ENCODE results near the gene EVA1B. TPM values are rescaled to one million over a fixed set of nuclear protein-coding genes. Genes with fewer than 3 reads are reported as not detected.
A peak's percentile ranks its signal among the peaks of the same experiment; 100 is the strongest.

The EVA1B gene, protein sequence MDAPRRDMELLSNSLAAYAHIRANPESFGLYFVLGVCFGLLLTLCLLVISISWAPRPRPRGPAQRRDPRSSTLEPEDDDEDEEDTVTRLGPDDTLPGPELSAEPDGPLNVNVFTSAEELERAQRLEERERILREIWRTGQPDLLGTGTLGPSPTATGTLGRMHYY
- total RNA-seq, result 17.4 and 20.5 TPM in 2 replicates

DNA sequence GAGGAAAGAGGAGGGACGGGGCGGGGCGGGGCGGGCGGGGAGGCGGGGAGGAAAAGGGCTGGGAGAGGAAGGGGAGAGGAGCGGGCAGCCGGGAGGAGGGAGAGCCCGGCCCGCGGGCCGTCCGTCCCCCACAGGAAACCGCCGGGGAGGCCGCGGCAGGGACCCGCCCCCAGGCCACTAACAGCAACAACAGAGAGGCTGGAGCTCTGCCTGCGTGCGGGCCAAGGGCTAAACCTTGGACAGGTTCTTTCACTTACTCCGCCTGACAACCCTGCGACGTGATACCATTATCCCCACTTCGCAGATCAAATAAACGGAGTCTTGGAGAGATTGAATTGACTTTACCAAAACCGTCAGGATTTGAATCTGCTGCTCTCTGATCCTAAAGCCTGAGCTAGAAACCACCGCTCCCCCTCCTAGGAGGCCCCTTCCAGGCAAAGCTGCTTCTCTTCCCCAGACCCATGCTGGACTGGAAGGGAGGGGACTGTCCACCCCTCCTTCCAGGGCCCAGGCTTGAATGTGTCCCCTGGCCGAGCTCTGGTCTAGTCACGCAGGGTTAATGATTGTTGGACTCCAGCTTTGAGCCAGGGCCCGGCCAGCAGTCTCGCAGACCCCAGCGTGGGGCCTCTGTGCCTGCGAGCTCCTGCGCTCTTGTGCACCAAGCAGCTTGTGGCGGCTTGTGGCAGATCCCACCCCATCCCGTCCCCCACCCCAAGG, at the start of gene EVA1B:
TSS of gene EVA1B (minus strand) at position 10 of the 717 bp plus-strand sequence. CDS start 608 bp downstream, outside the sequence.
- no peaks in the 10 kb centered on the region for H3K36me3 ChIP-seq (ENCODE audit: control insufficient read depth, insufficient read depth, low read length)
- no peak for TF ChIP-seq CTCF (IDR thresholded peaks at IDR 0.05; ENCODE audit: insufficient read depth, low read length, severe bottlenecking)
- DNase-seq (ENCODE audit: low read depth) (peak; percentile 45), FAIRE-seq (no peak)
- peak within 1 kb of the TSS; percentile 43 for H3K4me3 ChIP-seq (ENCODE audit: low read depth, low read length)
- H3K27me3 ChIP-seq (ENCODE audit: control insufficient read depth, insufficient read depth, low read length), result no peaks in the 10 kb centered on the region

DNA sequence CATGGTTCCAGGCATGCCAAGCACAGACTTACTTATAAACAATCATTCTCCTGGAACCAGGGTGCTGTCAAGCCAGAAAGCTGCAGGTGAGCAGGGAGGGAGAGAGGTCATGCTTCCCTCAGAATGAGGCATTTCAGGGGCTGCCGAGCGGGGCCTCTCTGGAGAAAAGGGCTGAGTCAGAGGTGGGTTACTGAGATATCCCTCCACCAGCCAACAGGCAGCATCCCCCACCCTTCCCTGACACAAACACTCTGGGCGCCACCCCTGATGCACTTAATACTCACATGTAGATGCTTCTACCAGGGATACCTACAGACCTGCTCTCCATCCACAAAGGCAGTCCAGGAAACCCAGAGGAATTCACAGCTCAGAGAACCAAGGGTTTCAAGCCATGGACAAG, 49.2 kb upstream of the EVA1B start:
- Histone ChIP-seq H3K27me3 (ENCODE audit: control insufficient read depth, insufficient read depth, low read length) (no peaks in the 10 kb centered on the region), H3K36me3 (ENCODE audit: control insufficient read depth, insufficient read depth, low read length) (peaks cover 9% of the 10 kb centered on the region), H3K4me3 (ENCODE audit: low read depth, low read length) (no peak overlapping the region)
- TF ChIP-seq CTCF (IDR thresholded peaks at IDR 0.05; ENCODE audit: insufficient read depth, low read length, severe bottlenecking), result no peak
- DNase-seq (ENCODE audit: low read depth) (no peak), FAIRE-seq (no peak)

GRCh38 chr1:36369061-36369861, 45.8 kb upstream of the EVA1B start:
- no peak for FAIRE-seq
- H3K27me3 ChIP-seq (ENCODE audit: control insufficient read depth, insufficient read depth, low read length), result no peaks in the 10 kb centered on the region
- H3K36me3 ChIP-seq (ENCODE audit: control insufficient read depth, insufficient read depth, low read length), result peaks cover 20% of the 10 kb centered on the region

DNA sequence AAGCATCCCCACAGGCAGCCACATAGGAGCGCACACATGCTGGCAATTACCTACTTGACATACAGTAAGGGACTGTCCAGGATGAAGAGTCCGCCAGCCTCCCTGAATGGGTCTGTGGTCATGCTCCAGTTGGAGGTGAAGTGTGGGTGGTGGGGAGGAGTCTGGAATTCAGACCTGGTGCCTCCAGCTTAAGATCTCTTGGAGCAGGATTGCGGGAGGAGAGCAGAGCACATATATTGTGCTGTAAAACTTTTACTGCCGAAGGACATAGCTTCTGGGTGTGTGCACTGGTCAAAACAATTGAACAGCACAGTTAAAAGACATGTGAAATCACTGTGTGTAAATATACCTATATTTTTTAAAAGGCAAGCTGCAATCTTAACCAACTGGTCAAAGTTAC, 44.4 kb upstream of the EVA1B start:
- no peaks in the 10 kb centered on the region for H3K27me3 ChIP-seq (ENCODE audit: control insufficient read depth, insufficient read depth, low read length)
- peaks cover 20% of the 10 kb centered on the region for H3K36me3 ChIP-seq (ENCODE audit: control insufficient read depth, insufficient read depth, low read length)
- H3K4me3 ChIP-seq (ENCODE audit: low read depth, low read length), result no peak overlapping the region
- FAIRE-seq, result no peak
- DNase-seq (ENCODE audit: low read depth), result no peak
- TF ChIP-seq CTCF (IDR thresholded peaks at IDR 0.05; ENCODE audit: insufficient read depth, low read length, severe bottlenecking), result no peak

More at GRCh38 chr1:36369061-36369861, 45.8 kb upstream of the EVA1B start:
- peak; percentile 89 for TF ChIP-seq CTCF (IDR thresholded peaks at IDR 0.05; ENCODE audit: insufficient read depth, low read length, severe bottlenecking)
- peak; percentile 45 for DNase-seq (ENCODE audit: low read depth)
- H3K4me3 ChIP-seq (ENCODE audit: low read depth, low read length), result no peak overlapping the region

- FAIRE-seq (no peak), DNase-seq (ENCODE audit: low read depth) (no peak)
- Histone ChIP-seq H3K36me3 (ENCODE audit: control insufficient read depth, insufficient read depth, low read length) (peaks cover 22% of the 10 kb centered on the region), H3K27me3 (ENCODE audit: control insufficient read depth, insufficient read depth, low read length) (no peaks in the 10 kb centered on the region), H3K4me3 (ENCODE audit: low read depth, low read length) (no peak overlapping the region)
- TF ChIP-seq CTCF (IDR thresholded peaks at IDR 0.05; ENCODE audit: insufficient read depth, low read length, severe bottlenecking), result no peak
These were observed 43.6 kb upstream of the EVA1B start for GRCh38 chr1:36367066-36367465.

Measured in bronchial epithelial cell (primary cell).